ENCODE results near the gene SETSIP.
A peak's percentile ranks its signal among the peaks of the same experiment; 100 is the strongest.
"Not testable (repeated sequence)": the region's sequence is repeated elsewhere in the genome, so short reads cannot be mapped to it uniquely, and the experiment has no call there.

The SETSIP gene, protein sequence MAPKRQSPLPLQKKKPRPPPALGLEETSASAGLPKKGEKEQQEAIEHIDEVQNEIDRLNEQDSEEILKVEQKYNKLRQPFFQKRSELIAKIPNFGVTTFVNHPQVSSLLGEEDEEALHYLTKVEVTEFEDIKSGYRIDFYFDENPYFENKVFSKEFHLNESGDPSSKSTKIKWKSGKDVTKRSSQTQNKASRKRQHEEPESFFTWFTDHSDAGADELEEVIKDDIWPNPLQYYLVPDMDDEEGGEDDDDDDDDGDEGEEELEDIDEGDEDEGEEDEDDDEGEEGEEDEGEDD

DNA sequence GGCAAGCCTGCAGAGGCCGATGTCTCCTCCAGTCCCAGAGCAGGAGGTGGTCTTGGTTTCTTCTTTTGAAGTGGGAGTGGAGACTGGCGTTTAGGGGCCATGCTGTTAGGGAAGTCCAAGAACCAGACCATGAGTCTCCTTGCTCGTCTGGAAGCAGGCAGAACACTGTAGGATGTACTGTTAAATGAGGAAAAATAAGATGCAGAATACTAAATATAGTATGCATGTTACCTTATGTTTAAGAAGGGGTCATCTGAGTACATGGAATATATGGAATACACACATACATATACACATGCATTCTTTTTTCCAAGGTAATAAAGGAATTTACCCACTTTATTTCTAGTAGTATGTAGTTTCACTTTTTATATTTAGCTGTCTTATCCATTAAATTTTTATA, at the start of gene SETSIP:
Gene SETSIP (minus strand): TSS at position 101 of the 400 bp plus-strand sequence. CDS start 0 bp downstream, at position 101.
- no peak for DNase-seq

DNA sequence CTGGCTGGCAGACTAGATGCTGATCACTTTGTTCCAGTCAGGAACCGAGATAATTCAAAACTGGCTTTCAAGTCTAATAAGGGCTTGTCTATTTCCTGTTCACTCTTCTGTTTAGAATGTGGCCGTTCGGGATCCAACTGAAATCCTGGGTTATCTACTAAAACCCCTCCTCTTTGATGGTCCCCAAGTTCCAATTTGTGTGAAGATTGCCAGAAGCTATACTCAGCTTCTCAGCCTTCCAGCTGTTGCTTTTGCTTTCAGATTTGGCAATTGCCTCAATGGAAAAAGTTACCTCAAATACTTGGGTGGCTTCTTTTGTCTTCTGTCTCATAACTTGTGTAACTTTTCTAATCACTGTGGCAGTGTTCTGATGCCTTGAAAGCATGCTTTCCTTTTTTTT, 48.7 kb upstream of the SETSIP start:
- no peak for DNase-seq

- DNase-seq, result no peak
Measured at GRCh38 chr1:92118826-92119225, 43.6 kb upstream of the SETSIP start.

GRCh38 chr1:92117526-92117925, 42.3 kb upstream of the SETSIP start:
- DNase-seq, result no peak

DNA sequence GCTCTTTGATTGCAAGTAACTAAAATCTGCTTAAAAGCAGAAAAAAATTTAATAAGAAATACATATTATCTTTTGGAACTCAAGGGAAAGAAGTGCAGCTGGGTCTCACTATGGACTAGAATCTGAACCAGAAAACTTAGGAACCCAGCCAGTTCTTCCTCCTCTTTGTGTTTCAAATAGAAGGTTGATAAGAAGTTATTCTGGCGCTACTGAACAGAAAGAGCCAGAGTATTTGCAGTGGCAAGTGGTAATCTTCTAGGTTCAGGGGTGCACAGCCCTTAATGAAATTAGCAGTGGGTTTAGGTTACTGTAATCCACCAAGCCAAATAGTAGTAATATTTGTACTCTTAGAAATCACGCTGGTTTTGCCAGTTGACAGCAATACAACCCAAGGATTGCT, 33.4 kb upstream of the SETSIP start:
- DNase-seq, result no peak

DNA sequence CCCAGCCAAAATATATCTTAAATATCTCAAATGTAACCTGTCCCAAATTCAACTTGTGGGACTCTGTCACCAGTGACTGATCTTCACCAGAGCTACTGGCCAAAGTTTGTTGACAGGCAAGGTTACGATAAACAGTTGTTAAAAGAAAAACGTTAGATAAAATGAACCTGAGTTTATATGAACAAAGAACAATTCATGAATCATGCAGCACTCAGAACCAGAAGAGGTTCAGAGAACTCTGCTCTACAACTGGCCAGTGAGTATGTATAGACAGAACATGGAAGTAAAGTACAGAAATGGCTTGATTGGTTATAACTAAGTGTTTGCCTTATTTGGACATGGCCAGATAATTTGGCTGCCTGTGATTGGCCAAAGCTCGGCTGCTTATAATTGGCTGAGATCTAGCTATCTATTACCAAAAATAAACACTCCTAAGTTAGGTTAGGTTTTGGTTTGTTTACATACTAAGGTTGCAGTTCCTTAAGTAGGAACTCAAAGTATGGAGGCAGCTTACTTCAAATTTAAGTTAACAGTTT, 30.4 kb upstream of the SETSIP start:
- DNase-seq, result no peak

DNA sequence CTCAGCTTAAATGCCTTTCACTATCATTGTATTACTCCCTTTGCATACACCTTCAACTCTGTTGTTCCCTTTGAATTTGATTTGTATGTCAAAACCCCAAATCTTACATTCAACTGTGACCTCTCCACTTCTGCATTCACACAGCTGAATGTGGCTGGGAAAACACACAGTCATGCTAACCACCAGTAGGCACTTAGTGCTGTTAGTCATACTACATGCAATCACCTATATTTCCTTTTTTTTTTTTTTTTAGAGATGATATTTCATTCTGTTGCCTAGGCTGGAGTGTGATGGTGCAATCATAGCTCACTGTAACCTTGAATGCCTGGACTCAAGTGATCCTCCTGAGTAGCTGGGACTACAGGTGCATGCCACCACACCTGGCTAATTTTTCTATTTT, 21.1 kb upstream of the SETSIP start:
- peak; percentile 80 to 90 for DNase-seq

DNA sequence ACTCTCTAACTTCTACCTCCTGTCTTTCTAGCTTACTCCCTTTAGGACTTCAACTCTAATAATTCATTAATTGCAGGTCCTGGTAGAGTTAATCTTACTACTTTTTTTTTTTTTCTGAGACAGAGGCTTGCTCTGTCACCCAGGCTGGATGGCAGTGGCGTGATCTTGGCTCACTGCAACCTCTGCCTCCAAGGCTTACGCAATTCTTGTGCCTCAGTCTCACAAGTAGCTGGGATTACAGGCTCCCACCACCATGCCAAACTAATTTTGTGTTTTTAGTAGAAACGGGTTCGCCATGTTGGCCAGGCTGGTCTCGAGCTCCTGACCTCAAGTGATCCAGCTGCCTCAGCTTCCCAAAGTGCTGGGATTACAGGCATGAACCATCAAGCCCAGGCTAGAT, 20.7 kb upstream of the SETSIP start:
- DNase-seq, result peak; percentile 35 to 64

DNA sequence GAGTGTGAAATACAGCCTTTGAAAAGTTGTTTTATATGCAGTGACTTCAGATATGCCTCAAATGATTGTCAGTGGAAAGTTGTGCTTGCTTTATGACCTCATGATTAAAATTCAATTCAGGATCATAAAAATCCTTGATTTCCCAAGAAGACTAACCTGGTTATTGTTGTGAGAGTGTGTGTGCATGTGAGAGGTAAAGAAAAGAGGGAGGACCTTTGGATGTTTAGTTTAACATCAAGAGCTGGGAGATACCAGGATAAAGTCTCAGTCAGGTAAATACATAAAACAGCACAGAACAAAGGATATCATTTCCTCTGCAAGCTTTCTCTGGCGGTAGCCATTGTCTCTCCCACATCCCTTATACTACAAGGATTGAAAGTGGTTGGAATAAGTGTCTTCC, 19.4 kb upstream of the SETSIP start:
- no peak for DNase-seq

GRCh38 chr1:92094090-92094489, 18.9 kb upstream of the SETSIP start:
- DNase-seq, result peak in 1 of 2 donors; percentile 48

DNA sequence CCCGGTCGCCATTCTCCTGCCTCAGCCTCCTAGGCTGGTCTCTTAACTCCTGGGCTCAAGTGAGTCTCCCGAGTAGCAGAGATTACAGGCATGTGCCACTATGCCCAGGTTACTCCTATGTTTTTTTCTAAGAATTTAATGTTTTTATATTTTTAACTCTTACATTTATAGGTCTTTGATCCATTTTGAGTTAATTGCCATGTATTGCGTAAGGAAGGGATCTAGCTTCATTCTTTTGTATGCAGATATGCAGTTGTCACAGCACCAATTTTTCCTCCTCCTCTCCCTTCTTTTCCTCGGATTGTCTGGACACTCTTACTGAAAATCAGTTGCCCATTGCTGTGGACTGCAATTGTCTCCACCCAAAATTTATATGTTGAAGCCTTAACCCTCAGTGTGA, 16.4 kb upstream of the SETSIP start:
- DNase-seq, result no peak

DNA sequence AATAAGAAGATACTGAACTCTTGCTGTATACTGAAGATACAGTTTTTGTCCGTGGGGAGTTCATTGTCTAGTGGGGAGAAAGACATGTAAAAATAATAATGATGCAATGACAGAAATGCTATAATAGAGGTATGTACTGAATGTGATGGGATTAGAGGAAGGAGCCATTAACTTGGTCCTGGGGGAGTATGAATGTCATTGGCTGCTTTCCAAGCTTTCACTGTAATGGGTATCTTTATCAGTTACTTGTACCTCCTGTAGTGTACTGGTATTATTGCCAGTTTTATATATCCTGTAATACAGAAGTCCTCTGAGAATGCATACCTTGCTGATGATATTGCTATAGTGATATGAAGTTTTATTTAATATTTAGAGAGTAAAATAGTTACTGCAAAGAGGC, 12.3 kb upstream of the SETSIP start:
- no peak for DNase-seq

- DNase-seq, result no peak
Measured at GRCh38 chr1:92085727-92086126, 10.5 kb upstream of the SETSIP start.

DNA sequence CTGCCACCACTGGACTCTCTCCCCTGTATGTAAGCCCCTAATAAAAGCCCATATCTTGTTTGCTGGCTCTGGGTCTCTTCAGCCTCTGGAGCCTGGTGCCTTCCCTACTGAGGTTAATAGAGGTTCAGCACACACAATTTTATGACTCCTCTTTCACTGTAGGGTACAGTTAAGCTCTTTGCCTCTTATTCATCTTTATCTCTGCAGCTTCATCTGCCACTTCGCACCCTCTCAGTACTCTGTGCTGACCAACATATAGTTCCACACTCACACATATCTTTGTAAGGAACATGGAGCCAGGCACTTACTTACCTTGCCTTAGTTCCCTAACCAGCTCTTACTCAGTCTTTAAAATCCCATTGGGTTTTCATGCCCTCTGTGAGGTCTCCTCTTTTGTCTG, 9.4 kb upstream of the SETSIP start:
- no peak for DNase-seq

DNA sequence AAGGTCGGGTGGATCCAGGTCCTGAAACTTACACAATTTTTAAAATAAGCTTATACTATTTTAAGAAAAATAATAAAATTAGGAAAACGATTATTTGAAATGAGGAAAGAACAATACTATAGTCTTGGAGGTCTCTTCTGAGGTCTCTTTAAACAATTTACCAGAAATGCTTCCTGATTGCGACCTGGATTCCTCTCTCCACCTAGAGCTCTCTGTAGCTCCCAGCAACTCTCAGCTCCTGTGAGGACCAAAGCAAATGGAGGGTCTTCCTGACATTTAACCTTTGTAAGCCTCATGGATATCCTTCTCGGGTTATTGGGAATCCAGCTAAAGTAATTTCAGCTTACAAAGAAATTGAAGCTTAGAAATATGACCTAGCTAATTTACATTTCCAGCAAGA, 5.8 kb upstream of the SETSIP start:
- no peak for DNase-seq

DNA sequence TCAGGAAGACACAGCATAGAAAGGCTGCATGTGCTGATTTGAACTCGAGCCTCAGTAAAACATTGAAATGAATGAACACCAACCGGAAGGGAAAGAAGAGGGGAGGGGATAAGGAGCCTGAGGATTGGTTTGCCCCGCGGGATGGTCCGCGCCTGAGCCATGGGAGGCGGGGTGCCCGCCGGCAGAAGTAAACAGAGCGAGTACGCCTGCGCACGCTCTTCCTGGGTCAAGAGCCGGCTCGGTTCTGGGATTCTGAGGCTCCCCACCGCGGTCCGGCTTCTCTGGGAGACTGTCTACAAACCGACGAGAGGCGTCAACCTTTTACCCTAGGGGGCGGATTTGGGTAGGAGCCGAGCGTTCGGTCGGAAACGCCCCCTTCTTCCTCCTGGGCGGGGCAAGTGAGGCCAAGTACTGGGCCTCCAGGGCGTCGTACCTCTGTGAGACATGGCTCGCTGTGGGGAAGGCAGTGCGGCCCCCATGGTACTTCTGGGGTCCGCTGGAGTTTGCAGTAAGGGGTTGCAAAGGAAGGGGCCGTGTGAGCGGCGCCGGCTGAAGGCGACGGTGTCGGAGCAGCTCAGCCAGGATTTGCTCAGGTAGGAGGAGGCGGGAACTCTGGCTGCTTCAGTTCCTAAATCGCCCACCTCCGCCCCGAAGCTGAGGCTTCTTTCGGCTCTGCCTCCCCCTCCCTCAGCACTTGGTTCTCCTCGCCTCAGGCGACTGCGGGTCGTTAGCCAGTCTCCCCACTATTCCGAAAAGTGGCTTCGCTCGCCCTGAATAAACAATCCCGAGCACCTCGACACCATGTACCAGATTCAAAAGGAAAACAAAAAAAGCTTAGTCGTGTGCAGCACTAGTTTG, 5.1 kb upstream of the SETSIP start, which contains the start of gene BTBD8:
Gene BTBD8 (plus strand): TSS at position 218 of the 858 bp plus-strand sequence. CDS start 227 bp downstream, at position 445.
- peak; percentile 70 to 79 for DNase-seq

DNA sequence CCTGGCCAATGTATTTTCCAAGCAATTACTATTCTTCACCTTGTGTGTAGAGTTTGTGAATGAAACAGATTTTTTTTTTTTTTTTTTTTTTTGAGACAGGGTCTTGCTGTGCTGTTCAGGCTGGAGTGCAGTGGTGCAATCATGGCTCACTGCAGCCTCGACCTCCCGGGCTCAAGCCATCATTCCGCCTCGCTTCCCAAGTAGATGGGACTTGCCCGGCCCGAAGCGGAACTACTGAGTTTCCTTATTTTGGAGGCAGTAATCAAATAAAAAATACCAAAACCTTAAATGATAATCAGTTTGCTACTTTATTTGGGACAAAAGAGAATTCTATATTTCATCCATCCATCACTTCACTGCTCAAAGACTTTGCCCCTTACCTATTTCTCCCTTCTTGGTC, 4.2 kb upstream of the SETSIP start:
- no peak for DNase-seq

- DNase-seq, result not testable (repeated sequence)
Measured at GRCh38 chr1:92078077-92078476, 2.9 kb upstream of the SETSIP start.

DNA sequence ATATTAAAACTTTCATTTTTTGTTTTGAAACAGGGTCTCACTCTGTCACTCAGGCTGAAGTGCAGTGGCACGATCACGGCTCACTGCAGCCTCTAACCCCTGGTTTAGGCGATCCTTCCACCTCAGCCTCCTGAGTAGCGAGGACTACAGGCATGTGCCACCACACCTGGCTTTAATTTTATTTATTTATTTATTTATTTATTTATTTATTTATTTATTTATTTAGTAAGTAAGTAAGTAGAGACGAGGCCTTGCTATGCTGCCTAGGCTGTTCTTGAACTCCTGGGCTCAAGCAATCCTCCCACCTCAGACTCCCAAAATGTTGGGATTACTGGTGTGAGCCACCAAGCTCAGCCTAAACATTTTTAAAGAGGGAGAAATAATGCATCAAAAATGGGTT, 1.2 kb upstream of the SETSIP start:
- DNase-seq, result no peak

- not testable (repeated sequence) for DNase-seq
Measured at GRCh38 chr1:92074446-92074845, 765 bp downstream of the SETSIP start.

DNA sequence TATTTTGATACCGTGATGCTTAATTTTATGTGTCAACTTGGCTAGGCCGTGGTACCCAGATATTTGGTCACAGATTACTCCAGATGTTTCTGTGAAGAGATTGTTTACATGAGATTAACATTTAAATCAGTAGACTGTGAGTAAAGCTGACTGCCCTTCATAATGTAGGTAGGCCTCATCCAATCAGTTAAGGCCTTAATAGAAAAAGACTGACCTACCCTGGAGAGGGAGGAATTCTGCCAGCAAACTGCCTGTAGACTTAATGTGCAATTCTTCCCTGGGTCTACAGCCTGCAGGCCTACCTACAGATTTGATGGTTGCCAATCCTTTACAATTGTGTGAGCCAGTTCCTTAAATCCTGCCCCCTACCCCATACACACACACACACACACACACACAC, 4.3 kb downstream of the SETSIP start:
- no peak for DNase-seq

DNA sequence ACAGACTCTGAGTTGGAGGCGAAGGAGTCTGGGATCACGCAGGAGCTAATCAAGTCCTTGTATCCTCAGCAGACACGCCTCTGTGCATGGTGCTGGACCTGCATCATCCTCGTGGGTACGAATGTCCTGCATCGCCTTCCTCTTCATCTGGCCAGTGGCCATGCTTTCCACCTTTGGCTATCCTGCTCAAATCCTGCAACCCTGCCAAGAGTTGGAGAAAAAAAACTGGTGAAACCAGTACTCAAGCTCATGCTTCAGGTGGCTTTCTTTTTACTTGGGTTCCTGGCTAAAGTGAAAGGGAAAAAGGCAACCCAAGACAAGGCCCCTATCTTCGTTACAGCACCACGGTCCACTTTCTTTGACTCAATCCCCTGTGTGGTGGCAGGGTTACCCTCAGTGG, 8.9 kb downstream of the SETSIP start:
- DNase-seq, result no peak

DNA sequence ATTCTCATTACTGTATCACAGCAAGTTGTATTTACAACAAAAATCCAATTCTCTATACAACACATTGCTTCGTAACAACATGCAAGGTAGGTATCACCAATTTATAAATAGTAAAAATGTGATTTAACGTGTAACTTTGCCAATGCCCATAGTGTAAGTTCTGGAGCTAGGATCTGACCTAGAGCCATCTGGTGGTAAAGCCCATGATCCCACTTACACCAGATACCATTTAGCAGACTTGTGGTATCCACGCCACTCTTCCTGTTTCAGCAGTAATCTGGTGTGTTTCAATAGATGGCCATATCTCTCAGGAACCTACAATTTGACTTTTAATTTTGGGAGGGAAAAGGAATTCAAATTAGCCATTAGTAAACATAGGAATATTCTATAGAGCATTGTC, 10.2 kb downstream of the SETSIP start:
- no peak for DNase-seq

DNA sequence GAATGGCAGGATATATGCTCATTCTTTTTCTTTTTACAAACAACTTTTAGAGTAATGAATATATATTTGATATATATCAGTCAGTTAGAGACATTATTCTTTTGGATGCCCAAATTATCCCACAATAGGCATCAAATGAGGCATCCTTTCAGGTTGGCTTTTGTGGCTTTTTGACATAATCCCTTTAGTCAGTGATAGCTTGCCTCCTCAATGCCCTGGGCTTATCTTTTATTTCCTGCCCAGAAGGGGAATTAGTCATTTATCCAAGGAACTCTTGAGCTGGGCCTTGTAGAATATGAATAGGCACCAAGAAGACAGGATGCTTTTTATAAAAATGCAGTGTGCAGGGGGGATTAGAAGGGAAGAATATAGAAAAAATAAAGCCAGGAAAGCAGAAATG, 23.3 kb downstream of the SETSIP start:
- no peak for DNase-seq

Measured in inflammatory macrophage treated with lipopolysaccharide for 1 hour (primary cell).